ENCODE measurements around the gene TCL1A.
"Not testable (repeated sequence)": the region's sequence is repeated elsewhere in the genome, so short reads cannot be mapped to it uniquely, and the experiment has no call there.

The TCL1A gene

DNA sequence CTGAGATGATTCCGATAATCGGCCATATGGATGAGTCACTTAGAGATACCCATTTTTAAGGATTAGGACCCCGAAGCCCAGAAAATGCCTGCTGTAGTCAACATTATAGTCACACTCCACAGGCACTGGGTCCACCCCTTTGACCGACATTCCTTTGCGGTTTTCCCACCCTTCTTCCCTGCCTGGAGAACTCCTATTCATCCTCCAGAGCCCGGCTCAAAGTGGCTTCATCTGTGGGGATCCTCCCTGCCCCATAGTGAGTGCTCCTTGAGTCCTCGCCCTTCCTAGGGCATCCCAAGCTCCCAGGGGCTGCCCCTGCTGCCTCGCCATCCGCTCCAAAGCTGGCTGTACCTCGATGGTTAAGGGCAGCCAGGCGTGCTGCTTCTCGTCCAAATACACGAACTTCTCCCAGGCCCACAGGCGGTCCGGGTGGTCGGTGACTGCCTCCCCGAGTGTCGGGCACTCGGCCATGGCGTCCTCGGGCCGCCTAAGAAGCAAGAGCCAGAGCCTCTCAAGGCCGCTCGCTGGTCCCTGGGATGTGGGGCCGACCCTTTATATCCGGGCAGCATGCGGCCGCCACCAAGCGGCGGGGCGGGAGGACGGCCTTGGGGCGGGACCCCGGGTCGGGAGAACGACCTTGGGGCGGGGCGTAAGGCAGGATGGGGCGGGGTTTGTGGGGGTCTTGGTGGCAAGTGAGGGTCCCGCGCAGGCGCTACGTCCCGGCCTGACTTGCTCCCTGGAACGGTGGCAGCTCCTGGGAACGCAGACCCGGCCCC, at the start of gene TCL1A:
TSS of gene TCL1A (minus strand) at position 530 of the 776 bp plus-strand sequence. CDS start at position 471, 59 bp downstream.
- DNase-seq = no peak

DNA sequence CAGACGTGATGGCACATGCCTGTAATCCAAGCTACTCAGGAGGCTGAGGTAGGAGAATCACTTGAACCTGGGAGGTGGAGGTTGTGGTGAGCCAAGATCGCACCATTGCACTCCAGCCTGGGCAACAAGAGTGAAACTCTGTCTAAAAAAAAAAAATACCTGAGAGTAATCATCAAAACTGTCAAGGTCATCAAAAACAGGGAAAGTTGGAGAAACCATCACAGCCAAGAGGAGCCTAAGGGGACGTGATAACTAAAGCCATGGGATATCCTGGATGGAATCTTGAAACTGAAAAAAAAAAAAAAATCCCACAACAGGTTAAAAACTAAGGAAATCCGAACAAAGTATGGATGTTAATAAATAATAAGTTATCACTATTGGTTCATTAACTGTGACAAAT, 49.1 kb upstream of the TCL1A start:
- not testable (repeated sequence) for DNase-seq

- DNase-seq = no peak
These were observed 47.5 kb upstream of the TCL1A start for GRCh38 chr14:95761436-95761835.

- DNase-seq = no peak
These were observed 46.7 kb upstream of the TCL1A start for GRCh38 chr14:95760596-95760995.

- DNase-seq = no peak
These were observed 46.0 kb upstream of the TCL1A start for GRCh38 chr14:95759941-95760340.

DNA sequence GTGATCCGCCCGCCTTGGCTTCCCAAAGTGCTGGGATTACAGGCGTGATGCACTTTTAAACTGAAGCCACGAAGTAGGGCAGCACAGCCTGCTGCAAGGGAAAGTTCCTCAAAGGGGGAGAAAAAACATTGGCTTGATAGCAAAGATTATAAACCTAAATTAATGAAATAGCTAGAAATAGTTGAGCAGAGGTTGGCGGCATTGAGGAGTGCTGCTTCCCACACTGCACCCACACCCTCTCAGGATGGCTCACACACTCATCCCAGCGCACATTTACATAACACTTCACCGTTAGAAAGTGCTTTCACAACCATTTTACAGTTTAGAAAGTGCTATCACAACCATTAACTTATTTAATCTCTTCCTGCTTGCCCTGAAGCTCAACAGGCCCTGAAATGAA, 44.4 kb upstream of the TCL1A start:
- DNase-seq = no peak

DNA sequence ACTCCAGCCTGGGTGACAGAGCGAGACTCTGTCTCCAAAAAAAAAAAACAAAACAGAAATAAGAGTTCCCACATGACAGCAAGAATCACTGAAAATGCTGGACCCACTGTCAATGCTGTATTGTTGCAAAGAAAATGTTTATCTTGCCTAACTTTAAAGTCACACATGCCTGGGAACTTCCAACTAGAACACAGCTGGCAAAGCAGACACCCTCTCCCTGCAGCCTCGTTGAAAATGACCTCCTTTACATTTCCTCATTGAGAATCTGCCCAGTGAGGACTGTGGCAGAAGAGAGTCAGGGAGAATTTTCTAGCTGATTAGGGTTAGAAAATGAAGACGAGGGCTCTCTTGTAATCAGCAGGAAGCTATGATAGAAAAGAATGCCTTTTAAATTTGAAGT, 42.8 kb upstream of the TCL1A start:
- no peak for DNase-seq

GRCh38 chr14:95756127-95756526, 42.2 kb upstream of the TCL1A start:
- DNase-seq = no peak

DNA sequence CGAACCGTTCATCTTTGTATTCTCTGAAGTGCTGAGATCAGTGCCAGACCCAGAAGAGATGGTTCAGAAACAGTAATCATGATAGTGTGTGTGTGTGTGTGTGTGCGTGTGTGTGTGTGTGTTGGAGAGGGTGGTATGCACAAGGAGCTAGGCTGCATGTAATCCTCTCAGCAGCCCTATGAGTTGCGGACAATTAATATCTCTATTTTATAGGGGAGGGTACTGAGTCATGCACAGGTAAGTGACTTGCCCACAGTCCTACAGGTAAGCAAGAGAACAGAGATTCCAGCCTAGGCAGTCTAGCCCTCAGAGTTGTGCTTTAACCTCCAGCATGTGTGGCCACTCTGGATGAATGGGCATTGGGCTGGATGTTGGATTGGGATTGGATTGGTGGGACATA, 27.9 kb upstream of the TCL1A start:
- no peak for DNase-seq

GRCh38 chr14:95741038-95741490, 27.1 kb upstream of the TCL1A start:
- DNase-seq = no peak

DNA sequence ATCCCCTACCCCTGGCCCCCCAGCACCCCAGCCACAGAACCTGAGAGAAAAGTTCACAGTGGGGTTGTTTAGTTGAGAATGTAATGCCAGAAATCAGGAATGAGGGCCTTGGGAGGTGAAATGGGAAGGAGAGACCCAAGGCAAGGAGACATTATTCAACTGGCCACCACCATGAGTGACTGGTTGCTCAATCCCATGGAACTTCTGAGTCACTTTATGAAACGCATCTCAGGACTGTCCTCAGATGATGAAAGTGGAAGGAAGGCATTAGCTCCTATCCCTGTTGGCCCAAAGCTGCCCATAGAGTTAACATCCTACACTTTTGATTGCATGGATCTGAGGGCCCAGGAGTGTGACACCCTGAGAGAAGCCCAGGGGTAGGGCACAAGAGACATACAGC, 25.4 kb upstream of the TCL1A start:
- no peak for DNase-seq

DNA sequence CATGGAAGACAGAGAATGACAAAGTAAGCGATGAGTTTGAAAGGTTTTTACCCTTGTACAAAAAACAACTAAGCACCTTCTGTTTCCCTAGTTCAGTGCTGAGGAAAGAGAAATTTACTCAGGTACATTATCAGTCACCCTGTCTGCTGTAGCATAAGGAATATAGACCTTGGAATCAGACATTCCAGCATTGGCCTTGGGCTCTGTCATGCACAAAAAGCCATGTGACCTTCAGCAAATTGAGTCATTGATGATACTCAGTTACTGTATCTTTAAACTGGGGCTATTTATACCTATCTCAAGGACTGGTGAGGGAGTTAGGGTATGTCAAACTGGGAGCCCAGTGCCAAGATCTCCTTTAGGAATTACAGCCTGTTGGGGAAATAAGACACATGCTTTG, 19.3 kb upstream of the TCL1A start:
- no peak for DNase-seq

- DNase-seq = no peak
These were observed 16.2 kb upstream of the TCL1A start for GRCh38 chr14:95730126-95730525.

DNA sequence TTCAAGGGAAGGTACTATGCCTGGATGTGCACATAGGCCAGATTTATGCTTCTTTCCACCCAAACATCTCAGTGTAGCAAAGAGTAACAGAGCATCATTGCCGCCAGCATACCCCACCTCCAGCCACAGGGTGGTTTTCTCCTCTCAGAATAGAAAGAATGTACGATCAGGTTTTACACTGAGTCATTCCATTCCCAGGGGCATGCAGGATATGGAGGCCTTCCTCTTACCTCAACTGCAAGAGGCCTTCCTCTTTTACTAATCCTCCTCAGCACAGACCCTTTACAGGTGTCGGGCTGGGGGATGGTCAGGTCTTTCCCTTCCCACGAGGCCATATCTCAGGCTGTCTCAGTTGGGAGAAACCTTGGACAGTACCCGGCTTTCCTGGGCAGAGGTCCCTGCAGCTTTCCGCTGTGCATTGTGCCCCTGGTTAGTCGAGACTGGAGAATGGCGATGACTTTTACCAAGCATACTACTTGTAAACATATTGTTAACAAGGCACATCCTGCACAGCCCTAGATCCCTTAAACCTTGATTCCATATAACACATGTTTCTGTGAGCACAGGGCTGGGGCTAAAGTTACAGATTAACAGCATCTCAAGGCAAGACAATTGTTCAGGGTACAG, 15.6 kb upstream of the TCL1A start:
- not testable (repeated sequence) for DNase-seq

- DNase-seq = no peak
These were observed 13.3 kb upstream of the TCL1A start for GRCh38 chr14:95727056-95727700.

- no peak for DNase-seq
These were observed 11.9 kb upstream of the TCL1A start for GRCh38 chr14:95725685-95726336.

DNA sequence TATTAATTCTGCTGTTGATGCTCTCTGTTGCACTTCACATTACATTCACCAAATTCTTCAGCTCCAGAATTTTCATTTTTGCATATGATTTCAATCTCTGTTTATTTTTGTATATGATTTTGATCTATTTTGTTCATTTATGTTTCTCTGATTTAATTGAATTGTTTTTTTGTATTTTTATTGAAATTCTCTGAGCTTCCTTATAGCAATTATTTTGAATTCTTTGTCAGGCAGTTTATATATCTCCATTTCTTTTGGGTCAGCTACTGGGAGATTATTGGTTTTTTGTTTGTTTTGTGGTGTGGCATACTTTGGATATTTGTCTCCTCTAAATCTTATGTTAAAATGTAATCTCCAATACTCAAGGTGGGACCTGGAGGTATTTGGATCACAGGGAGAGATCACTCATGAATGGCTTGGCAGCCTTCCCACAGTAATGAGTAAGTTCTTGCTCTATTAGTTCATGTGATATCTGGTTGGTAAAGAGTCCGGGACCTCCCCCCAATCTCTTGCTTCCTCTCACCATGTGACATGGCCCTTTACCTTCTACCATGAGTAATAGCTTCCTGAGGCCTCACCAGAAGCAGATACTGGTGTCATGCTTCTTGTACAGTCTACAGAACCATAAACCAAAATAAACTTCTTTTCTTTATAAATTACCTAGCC, 8.7 kb upstream of the TCL1A start:
- DNase-seq = no peak

DNA sequence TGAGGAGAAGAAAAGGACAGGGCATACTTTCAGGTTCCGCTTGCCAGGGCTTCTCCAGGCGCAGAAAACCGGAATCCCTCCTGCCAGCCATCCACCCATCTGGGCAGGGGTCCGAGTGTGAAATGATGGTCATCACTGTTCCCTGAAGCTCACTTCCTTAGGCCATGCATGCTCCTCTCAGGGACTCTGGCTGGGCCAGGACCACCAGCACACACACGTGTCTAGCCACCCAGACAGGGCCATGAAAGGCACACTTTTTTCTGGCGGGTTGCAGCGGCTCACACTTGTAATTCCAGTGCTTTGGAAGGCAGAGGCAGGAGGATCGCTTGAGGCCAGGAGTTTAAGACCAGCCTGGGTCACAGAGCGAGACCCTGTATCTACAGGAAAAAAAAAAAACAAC, 1.5 kb downstream of the TCL1A start:
- DNase-seq = no peak

DNA sequence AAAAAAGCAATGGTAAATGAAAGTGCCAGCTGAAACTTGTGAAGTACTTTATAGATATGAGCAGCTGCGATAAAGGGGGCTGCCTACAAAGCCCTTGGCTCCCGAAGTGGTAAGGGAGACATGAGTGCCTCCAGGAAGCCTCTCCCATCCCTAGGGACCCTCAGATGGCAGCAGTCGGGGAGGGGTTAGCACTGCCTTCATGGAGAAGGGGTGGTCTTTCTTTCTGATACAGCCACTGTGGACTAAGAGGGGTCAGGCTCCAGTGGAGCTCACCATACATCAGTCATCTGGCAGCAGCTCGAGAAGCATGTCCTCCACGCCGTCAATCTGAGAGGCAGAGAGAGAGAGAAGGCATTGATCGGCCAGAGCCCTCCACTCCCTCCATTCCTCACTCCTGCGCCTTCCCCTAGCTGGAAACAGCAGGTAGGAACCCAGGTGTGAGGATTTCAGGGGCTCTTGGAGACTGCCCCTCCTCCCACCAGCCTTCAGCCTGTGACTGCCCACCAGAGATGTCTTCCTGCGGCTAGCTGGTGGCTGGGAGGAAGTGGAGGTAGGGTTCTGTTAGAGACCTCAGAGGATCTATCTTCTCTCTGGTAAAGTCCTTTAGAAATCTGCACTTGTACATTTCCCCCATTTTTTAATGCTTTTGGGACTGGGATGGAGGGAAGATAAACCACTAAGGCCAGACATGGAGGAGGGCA, 2.3 kb downstream of the TCL1A start:
- DNase-seq = no peak

- DNase-seq = no peak
These were observed 3.8 kb downstream of the TCL1A start for GRCh38 chr14:95710106-95710505.

DNA sequence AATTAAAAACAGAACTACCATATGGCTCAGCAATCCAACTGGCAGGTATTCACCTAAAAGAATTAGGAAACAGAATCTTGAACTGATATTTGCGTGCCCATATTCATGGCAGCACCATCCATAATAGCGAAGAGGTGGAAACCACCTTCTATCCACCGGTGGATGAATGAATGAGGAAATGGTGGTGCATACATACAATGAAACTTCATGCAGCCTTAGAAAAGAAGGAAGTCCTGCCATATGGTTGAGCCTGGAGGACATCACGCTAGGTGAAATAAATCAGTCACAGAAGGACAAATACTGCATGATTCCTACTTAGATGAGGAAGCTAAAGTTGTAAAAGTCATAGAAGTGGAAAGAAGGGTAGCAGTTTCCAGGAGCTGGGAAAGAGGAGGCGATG, 6.6 kb downstream of the TCL1A start:
- DNase-seq = no peak

GRCh38 chr14:95705518-95705917, 8.4 kb downstream of the TCL1A start:
- no peak for DNase-seq

All from kidney glomerular epithelial cell (primary cell).